Naive thymus-derived CD4-positive, alpha-beta T cell (primary cell): ENCODE measurements around the gene ZNF428. TPM values are rescaled to one million over a fixed set of nuclear protein-coding genes. Genes with fewer than 3 reads are reported as not detected.
"Not testable (repeated sequence)": the region's sequence is repeated elsewhere in the genome, so short reads cannot be mapped to it uniquely, and the experiment has no call there.

Source experiments
- ATAC-seq: fragments of 150-1000 bp; cut with Tn5 transposase; 2 replicates; pipeline ENCODE4 v1.10.0; 2021; ENCODE audit warnings: mild to moderate bottlenecking, moderate library complexity
- CTCF ChIA-PET: fragments of 350-600 bp; sonication (Branson Sonifier 250); formaldehyde crosslinking; loops from one replicate; lab custom pipeline; 2021; ENCODE audit warnings: antibody characterized with exemption; lab: Charles Lee
- POLR2A ChIA-PET: fragments of 350-600 bp; sonication (Branson Sonifier 250); formaldehyde crosslinking; loops from one replicate; lab custom pipeline; 2021; ENCODE audit warnings: antibody characterized with exemption, inconsistent platforms; lab: Charles Lee
- DNase-seq, 9 donors: peaks; one replicate each; pipeline versions ENCODE4 v3.0.0 to v3.0.0-alpha.2; 2020 to 2022; ENCODE audit warnings: mixed read lengths in 1 of 9
- H3K27ac ChIP-seq: one replicate; pipeline ENCODE4 v1.7.0; 2013; ENCODE audit warnings: mild to moderate bottlenecking, low read depth, low read length, moderate library complexity
- H3K27me3 ChIP-seq, 2 donors: one replicate each; pipeline ENCODE4 v1.7.0; 2013; ENCODE audit warnings: low read length in 2 of 2, mild to moderate bottlenecking in 2 of 2, moderate library complexity in 2 of 2; ENCODE audit not compliant: control insufficient read depth in 2 of 2, insufficient read depth in 2 of 2
- H3K36me3 ChIP-seq, 3 experiments: 1 replicate in 2 of 3; 2 replicates in 1 of 3; pipeline ENCODE4 v1.7.0; 2013; ENCODE audit warnings: low read length in 3 of 3, mild to moderate bottlenecking in 3 of 3, moderate library complexity in 1 of 3; ENCODE audit not compliant: insufficient read depth in 3 of 3, control insufficient read depth in 2 of 3
- H3K4me1 ChIP-seq, 2 donors: one replicate each; pipeline ENCODE4 v1.7.0; 2013; ENCODE audit warnings: low read length in 2 of 2, mild to moderate bottlenecking in 2 of 2, moderate library complexity in 1 of 2; ENCODE audit not compliant: control insufficient read depth in 2 of 2, insufficient read depth in 2 of 2
- H3K4me3 ChIP-seq: 2 replicates; pipeline ENCODE4 v1.7.0; 2013; ENCODE audit warnings: mild to moderate bottlenecking, low read length
- H3K9me3 ChIP-seq, 3 experiments: 1 replicate in 2 of 3; 2 replicates in 1 of 3; pipeline ENCODE4 v1.7.0; 2013; ENCODE audit warnings: low read length in 3 of 3; ENCODE audit not compliant: control insufficient read depth in 2 of 3
- H3K27ac Mint-ChIP-seq, 9 donors: one replicate each; pipeline ENCODE4 v1.8.0; 2020 to 2022; ENCODE audit warnings: mixed read lengths in 9 of 9, mild to moderate bottlenecking in 8 of 9, moderate library complexity in 5 of 9, inconsistent platforms in 2 of 9
- H3K27me3 Mint-ChIP-seq, 5 donors: one replicate each; pipeline ENCODE4 v1.8.0; 2021 to 2022; ENCODE audit warnings: mixed read lengths in 5 of 5, mild to moderate bottlenecking in 1 of 5
- H3K36me3 Mint-ChIP-seq, 5 donors: one replicate each; pipeline ENCODE4 v1.8.0; 2020 to 2022; ENCODE audit warnings: mixed read lengths in 5 of 5, mild to moderate bottlenecking in 3 of 5, inconsistent platforms in 1 of 5
- H3K4me1 Mint-ChIP-seq, 7 donors: one replicate each; pipeline ENCODE4 v1.8.0; 2020 to 2022; ENCODE audit warnings: mixed read lengths in 7 of 7, mild to moderate bottlenecking in 3 of 7, inconsistent platforms in 1 of 7
- H3K4me3 Mint-ChIP-seq, 10 donors: one replicate each; pipeline ENCODE4 v1.8.0; 2020 to 2022; ENCODE audit warnings: mild to moderate bottlenecking in 10 of 10, mixed read lengths in 10 of 10, moderate library complexity in 6 of 10, inconsistent platforms in 2 of 10
- H3K9me3 Mint-ChIP-seq, 11 donors: one replicate each; pipeline ENCODE4 v1.8.0; 2020 to 2022; ENCODE audit warnings: mixed read lengths in 11 of 11, mild to moderate bottlenecking in 4 of 11, inconsistent platforms in 1 of 11, moderate library complexity in 1 of 11
- intact Hi-C, 2 donors: fragments of 100-400 bp; cut with micrococcal nuclease; formaldehyde crosslinking; loops; one replicate each; pipeline ENCODE4 v1.15.1; 2023
- polyA plus RNA-seq, 2 donors: library from polyadenylated mRNA; unstranded; fragments of 300-500 nt; fragmentation: Illumina TruSeq; gene quantifications; one replicate each; pipeline ENCODE4 v1.2.3, GENCODE V29; 2021
- total RNA-seq, 6 experiments: library from RNA in 5 of 6; stranded (reverse) in 5 of 6; gene quantifications; 1 replicate in 5 of 6; 2 replicates in 1 of 6; pipeline ENCODE4 v1.2.3 and lab custom pipeline; 2021 to 2026

ZNF428 gene
- total and polyA plus RNA-seq, 7 experiments from 2014 or later, result 13.1 to 29.1 (median 25.5) TPM

DNA sequence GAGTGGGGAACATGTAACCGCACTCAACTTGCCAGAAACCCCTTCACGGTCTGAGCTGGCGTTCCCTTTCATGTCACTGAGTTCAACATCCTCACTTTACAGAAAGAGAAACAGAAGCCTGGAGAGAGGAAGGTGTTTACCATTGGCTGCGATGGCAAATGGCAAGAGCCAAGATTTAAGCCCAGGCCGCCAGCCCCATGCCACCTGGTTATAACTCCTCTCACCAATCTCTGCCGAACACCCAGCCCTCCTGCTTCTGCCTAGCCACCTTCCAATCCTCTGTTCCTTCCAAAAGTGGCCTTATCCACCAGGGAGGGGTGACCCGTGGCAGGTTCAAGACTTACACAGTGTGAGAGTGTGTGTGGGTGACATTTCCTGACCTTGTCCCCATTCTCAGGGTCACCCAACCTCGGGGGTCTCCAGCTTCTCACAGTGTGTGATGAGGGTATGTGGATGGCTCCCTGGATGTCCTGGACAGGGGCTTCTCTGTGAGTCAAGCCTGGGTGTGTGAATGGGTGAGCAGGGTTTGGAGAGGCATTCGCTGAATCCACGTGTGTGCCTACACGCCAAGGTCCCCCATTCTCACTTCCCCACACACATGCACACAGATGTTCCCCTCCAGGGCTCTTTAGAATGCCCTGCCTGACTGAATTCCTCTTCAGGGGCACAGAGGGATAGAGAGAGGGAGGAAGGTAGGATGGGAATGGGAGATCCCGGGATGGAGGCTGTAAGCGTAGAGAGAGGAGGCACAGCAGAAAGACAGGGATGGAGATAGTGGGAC, 19.0 kb upstream of the ZNF428 start:
- intact Hi-C loops, result no loop called here
- ATAC-seq (no peak), DNase-seq (no peak)
- H3K36me3 ChIP-seq, result no peaks in the 10 kb centered on the region
- Mint-ChIP-seq H3K9me3 (no peaks in the 10 kb centered on the region), H3K27me3 (peaks cover 15 to 52% (median 32%) of the 10 kb centered on the region in 5 donors), H3K4me1 (peaks cover 12 to 28% (median 15%) of the 10 kb centered on the region in 7 donors), H3K36me3 (no peaks in the 10 kb centered on the region), H3K4me3 (peak overlapping the region; percentile 68 to 93 (median 82)), H3K27ac (peak overlapping the region in 5 of 9 donors; percentile 1 to 68 (median 33))
- ChIA-PET CTCF (no interaction called here), POLR2A (no interaction called here)
- no peaks in the 10 kb centered on the region for H3K9me3 ChIP-seq
- no peak overlapping the region for H3K27ac ChIP-seq
- H3K4me1 ChIP-seq, result peaks cover 0 to 6% of the 10 kb centered on the region in 2 donors
- peaks cover 4 to 8% of the 10 kb centered on the region in 2 donors for H3K27me3 ChIP-seq
- H3K4me3 ChIP-seq, result no peak overlapping the region

- H3K27me3 ChIP-seq, result peaks cover 4 to 8% of the 10 kb centered on the region in 2 donors
- CTCF ChIA-PET, result no interaction called here
- H3K27ac Mint-ChIP-seq, result no peak overlapping the region
Observed at GRCh38 chr19:43636121-43636683, 16.8 kb upstream of the ZNF428 start.

GRCh38 chr19:43635561-43635940, 16.1 kb upstream of the ZNF428 start:
- H3K27me3 ChIP-seq, intact Hi-C loops, H3K36me3 Mint-ChIP-seq, H3K4me3 ChIP-seq, H3K27ac ChIP-seq, CTCF ChIA-PET, H3K36me3 ChIP-seq, DNase-seq, H3K9me3 Mint-ChIP-seq, H3K27ac Mint-ChIP-seq, H3K4me3 Mint-ChIP-seq, H3K9me3 ChIP-seq, H3K4me1 ChIP-seq, ATAC-seq: not testable (repeated sequence)
- Mint-ChIP-seq H3K27me3 (peaks cover 15 to 47% (median 28%) of the 10 kb centered on the region in 5 donors), H3K4me1 (peaks cover 5 to 20% (median 12%) of the 10 kb centered on the region in 7 donors)
- POLR2A ChIA-PET, result interaction anchor here (1.0 kb wide), 1 partner anchor 33 kb away, joined by 3 read pairs; no protein-coding TSS in a partner anchor

More at GRCh38 chr19:43636121-43636683, 16.8 kb upstream of the ZNF428 start:
- DNase-seq, result no peak
- H3K4me3 ChIP-seq, result no peak overlapping the region
- POLR2A ChIA-PET, result no interaction called here
- no peak overlapping the region for H3K27ac ChIP-seq
- Mint-ChIP-seq H3K36me3 (no peaks in the 10 kb centered on the region), H3K27me3 (peaks cover 15 to 51% (median 30%) of the 10 kb centered on the region in 5 donors), H3K9me3 (no peaks in the 10 kb centered on the region), H3K4me1 (peaks cover 6 to 24% (median 13%) of the 10 kb centered on the region in 7 donors), H3K4me3 (peak overlapping the region in 1 of 10 donors; percentile 45)
- no peaks in the 10 kb centered on the region for H3K36me3 ChIP-seq
- intact Hi-C loops, result no loop called here
- peaks cover 0 to 6% of the 10 kb centered on the region in 2 donors for H3K4me1 ChIP-seq
- ATAC-seq, result no peak
- no peaks in the 10 kb centered on the region for H3K9me3 ChIP-seq

GRCh38 chr19:43634872-43635560, 15.6 kb upstream of the ZNF428 start:
- peaks cover 5 to 14% (median 8%) of the 10 kb centered on the region in 7 donors for H3K4me1 Mint-ChIP-seq
- H3K36me3 ChIP-seq, result no peaks in the 10 kb centered on the region
- intact Hi-C loops, result no loop called here
- H3K27ac ChIP-seq, result no peak overlapping the region
- ChIA-PET CTCF (no interaction called here), POLR2A (interaction anchor here (1.0 kb wide), 1 partner anchor 34 kb away, joined by 3 read pairs; no protein-coding TSS in a partner anchor)
- H3K27me3 Mint-ChIP-seq, result peaks cover 15 to 41% (median 28%) of the 10 kb centered on the region in 5 donors
- no peaks in the 10 kb centered on the region for H3K4me1 ChIP-seq
- H3K4me3 ChIP-seq, result no peak overlapping the region
- ATAC-seq (no peak), DNase-seq (no peak)
- no peak overlapping the region for H3K4me3 Mint-ChIP-seq
- no peaks in the 10 kb centered on the region for H3K36me3 Mint-ChIP-seq
- no peaks in the 10 kb centered on the region for H3K9me3 Mint-ChIP-seq
- H3K27me3 ChIP-seq, result peaks cover 4 to 8% of the 10 kb centered on the region in 2 donors
- no peak overlapping the region for H3K27ac Mint-ChIP-seq
- no peaks in the 10 kb centered on the region for H3K9me3 ChIP-seq

GRCh38 chr19:43634506-43634871, 15.1 kb upstream of the ZNF428 start:
- Histone ChIP-seq H3K27me3 (peaks cover 4 to 8% of the 10 kb centered on the region in 2 donors), H3K4me1 (no peaks in the 10 kb centered on the region), H3K27ac (no peak overlapping the region), H3K4me3 (no peak overlapping the region), H3K36me3 (no peaks in the 10 kb centered on the region), H3K9me3 (no peaks in the 10 kb centered on the region)
- ChIA-PET POLR2A (interaction anchor here (1.0 kb wide), 1 partner anchor 34 kb away, joined by 3 read pairs; no protein-coding TSS in a partner anchor), CTCF (no interaction called here)
- H3K27ac Mint-ChIP-seq, result no peak overlapping the region
- H3K36me3 Mint-ChIP-seq, result no peaks in the 10 kb centered on the region
- DNase-seq (no peak), ATAC-seq (no peak)
- H3K27me3 Mint-ChIP-seq, result peaks cover 15 to 39% (median 28%) of the 10 kb centered on the region in 5 donors
- H3K9me3 Mint-ChIP-seq, result no peaks in the 10 kb centered on the region
- intact Hi-C loops, result no loop called here
- H3K4me3 Mint-ChIP-seq, result no peak overlapping the region
- peaks cover 5 to 13% (median 8%) of the 10 kb centered on the region in 7 donors for H3K4me1 Mint-ChIP-seq

GRCh38 chr19:43634068-43634467, 14.6 kb upstream of the ZNF428 start:
- H3K27ac Mint-ChIP-seq, result no peak overlapping the region
- H3K27ac ChIP-seq, result no peak overlapping the region
- intact Hi-C loops, result no loop called here
- H3K9me3 ChIP-seq, result no peaks in the 10 kb centered on the region
- no peaks in the 10 kb centered on the region for H3K36me3 ChIP-seq
- H3K4me1 Mint-ChIP-seq, result peaks cover 3 to 10% (median 6%) of the 10 kb centered on the region in 7 donors
- ATAC-seq (no peak), DNase-seq (no peak)
- H3K9me3 Mint-ChIP-seq, result no peaks in the 10 kb centered on the region
- H3K27me3 Mint-ChIP-seq, result peaks cover 13 to 37% (median 27%) of the 10 kb centered on the region in 5 donors
- no peak overlapping the region for H3K4me3 ChIP-seq
- no peaks in the 10 kb centered on the region for H3K36me3 Mint-ChIP-seq
- H3K4me1 ChIP-seq, result no peaks in the 10 kb centered on the region
- ChIA-PET CTCF (interaction anchor here (0.6 to 0.7 kb wide), 2 partner anchors 34 to 39 kb away, joined by 3 to 5 read pairs; no protein-coding TSS in a partner anchor), POLR2A (interaction anchor here (1.3 kb wide), 1 partner anchor 10 kb away, joined by 3 read pairs; no protein-coding TSS in a partner anchor)
- no peak overlapping the region for H3K4me3 Mint-ChIP-seq
- peaks cover 4 to 8% of the 10 kb centered on the region in 2 donors for H3K27me3 ChIP-seq
